Hepatocyte (in vitro differentiated cells): ENCODE data around the gene ENPP7.

Experiments
- EZH2 ChIP-seq: fragments of 200-600 bp; sonication (generic); IDR thresholded peaks from 2 replicates; pipeline ENCODE4 v1.6.1; 2016; ENCODE audit warnings: antibody characterized with exemption, mild to moderate bottlenecking, borderline replicate concordance
- EZH2phosphoT487 ChIP-seq: fragments of 200-600 bp; sonication (generic); IDR thresholded peaks from one replicate; pipeline ENCODE4 v1.6.1; 2018; ENCODE audit warnings: antibody characterized with exemption, mild to moderate bottlenecking, low read depth, moderate library complexity; ENCODE audit not compliant: unreplicated experiment, severe bottlenecking
- TF ChIP-seq, protein P1 (sequence below): fragments of 200-600 bp; sonication (generic); IDR thresholded peaks from 2 replicates; pipeline ENCODE4 v1.5.1; 2016; ENCODE audit warnings: antibody characterized with exemption, mild to moderate bottlenecking; ENCODE audit not compliant: poor library complexity

DNA sequence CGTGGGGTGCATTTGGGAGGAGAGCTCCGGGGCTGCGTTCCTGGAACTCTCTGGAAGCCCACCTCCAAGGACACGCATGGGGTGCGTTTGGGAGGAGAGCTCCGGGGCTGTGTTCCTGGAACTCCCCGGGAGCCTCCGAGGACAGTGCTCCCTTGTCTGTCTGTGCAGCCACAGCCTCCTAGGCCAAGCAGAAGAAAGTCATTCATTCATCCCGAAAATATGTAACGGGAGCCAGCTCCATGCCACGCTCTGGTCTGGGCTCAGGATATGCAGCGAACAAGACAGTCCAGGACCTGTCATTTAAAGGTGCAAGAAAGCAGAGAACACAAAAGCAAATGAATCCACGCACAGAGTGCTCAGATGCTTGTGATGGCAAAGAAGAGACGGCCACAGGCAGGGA, 7.9 kb downstream of the ENPP7 start:
- TF ChIP-seq EZH2, result no peak
- TF ChIP-seq, protein P1, sequence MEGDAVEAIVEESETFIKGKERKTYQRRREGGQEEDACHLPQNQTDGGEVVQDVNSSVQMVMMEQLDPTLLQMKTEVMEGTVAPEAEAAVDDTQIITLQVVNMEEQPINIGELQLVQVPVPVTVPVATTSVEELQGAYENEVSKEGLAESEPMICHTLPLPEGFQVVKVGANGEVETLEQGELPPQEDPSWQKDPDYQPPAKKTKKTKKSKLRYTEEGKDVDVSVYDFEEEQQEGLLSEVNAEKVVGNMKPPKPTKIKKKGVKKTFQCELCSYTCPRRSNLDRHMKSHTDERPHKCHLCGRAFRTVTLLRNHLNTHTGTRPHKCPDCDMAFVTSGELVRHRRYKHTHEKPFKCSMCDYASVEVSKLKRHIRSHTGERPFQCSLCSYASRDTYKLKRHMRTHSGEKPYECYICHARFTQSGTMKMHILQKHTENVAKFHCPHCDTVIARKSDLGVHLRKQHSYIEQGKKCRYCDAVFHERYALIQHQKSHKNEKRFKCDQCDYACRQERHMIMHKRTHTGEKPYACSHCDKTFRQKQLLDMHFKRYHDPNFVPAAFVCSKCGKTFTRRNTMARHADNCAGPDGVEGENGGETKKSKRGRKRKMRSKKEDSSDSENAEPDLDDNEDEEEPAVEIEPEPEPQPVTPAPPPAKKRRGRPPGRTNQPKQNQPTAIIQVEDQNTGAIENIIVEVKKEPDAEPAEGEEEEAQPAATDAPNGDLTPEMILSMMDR, result no peak
- TF ChIP-seq EZH2phosphoT487, result no peak
